ENCODE data around the gene DEAF1. TPM values are rescaled to one million over a fixed set of nuclear protein-coding genes. Genes with fewer than 3 reads are reported as not detected.

The DEAF1 gene
- total RNA-seq, 1 experiment from 2014 or later: 33.9 TPM

DNA sequence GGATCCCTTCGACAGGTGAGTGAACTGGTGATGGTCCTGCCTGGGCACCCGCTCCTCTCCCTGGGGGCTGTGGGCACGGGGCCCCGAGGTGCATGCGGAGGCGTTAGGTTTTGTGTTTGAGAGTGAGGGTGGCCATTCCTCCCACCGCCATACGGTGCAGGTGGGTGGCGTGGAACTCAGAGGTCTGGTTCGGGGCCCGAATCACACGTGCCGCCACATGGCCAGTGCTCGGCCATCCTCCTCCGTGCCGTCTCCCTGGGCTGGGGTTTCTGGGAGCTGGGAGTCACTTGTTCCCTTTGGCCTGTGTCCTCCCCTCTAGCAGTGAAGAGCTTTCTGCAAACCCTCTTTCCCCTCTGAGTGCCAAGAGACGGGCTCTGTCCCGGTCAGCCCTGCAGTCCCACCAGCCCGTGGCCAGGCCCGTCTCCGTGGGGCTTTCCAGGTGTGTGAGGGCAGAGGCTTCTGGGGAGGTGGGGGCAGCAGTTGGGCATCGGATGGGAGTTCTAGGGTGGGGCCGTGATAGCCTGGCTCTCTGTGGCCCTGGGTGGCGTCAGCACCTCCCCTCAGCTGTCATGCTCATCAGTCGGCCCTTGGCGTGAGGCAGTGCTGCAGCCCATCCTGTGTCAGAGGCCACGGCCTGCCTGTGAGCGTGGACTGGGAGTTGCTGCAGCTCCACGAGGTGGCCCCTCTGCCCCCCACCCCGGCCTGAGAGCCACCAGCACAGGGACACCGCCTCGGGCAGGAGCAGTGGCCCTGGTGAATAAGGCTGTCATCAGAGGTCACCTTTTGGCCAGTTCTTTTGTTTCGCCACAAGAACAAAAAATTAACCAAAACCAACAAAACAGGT lies 89.5 kb downstream of the DEAF1 start:
- CTCF ChIA-PET: no interaction called here
- no TSS peak for BruUV-seq (replicated peaks)
- Histone ChIP-seq H3K27ac (ENCODE audit: low read depth, low read length) (no peak overlapping the region; the same call in 1 of the 2 replicates), H4K20me1 (ENCODE audit: insufficient read depth) (no peaks in the 10 kb centered on the region), H3K9ac (ENCODE audit: low read length) (no peak overlapping the region), H3K4me3 (replicated peaks in 1 of 2; ENCODE audit: low read depth in 1 of 2, low read length in 2 of 2) (no peak overlapping the region), H3K4me1 (ENCODE audit: control insufficient read depth in 1 of 2, insufficient read depth in 2 of 2, low read length in 2 of 2) (no peaks in the 10 kb centered on the region), H3K79me2 (ENCODE audit: insufficient read depth, low read length) (peaks cover 31% of the 10 kb centered on the region; the same call in 1 of the 2 replicates), H3K4me2 (ENCODE audit: low read length) (no peak overlapping the region), H3K27me3 (ENCODE audit: insufficient read depth, low read length) (no peaks in the 10 kb centered on the region), H3K9me3 (ENCODE audit: control insufficient read depth in 1 of 2, insufficient read depth in 1 of 2, low read depth in 1 of 2, low read length in 2 of 2) (no peaks in the 10 kb centered on the region), H3K9me2 (ENCODE audit: insufficient read depth) (no peaks in the 10 kb centered on the region), H2AFZ (ENCODE audit: low read depth, low read length, poor library complexity, severe bottlenecking) (no peak overlapping the region), H3K36me3 (ENCODE audit: control insufficient read depth in 1 of 2, insufficient read depth in 2 of 2, low read length in 2 of 2) (peaks cover 49 to 51% of the 10 kb centered on the region in 2 experiments; a peak in 3 of 4 replicates)
- no peak for TF ChIP-seq RAD21 (IDR thresholded peaks at IDR 0.05; ENCODE audit: low read depth)
- no peak for TF ChIP-seq TCF7L2 (IDR thresholded peaks at IDR 0.05; ENCODE audit: borderline replicate concordance, extremely low read depth, insufficient read depth, insufficient read length)
- TF ChIP-seq, protein P1, sequence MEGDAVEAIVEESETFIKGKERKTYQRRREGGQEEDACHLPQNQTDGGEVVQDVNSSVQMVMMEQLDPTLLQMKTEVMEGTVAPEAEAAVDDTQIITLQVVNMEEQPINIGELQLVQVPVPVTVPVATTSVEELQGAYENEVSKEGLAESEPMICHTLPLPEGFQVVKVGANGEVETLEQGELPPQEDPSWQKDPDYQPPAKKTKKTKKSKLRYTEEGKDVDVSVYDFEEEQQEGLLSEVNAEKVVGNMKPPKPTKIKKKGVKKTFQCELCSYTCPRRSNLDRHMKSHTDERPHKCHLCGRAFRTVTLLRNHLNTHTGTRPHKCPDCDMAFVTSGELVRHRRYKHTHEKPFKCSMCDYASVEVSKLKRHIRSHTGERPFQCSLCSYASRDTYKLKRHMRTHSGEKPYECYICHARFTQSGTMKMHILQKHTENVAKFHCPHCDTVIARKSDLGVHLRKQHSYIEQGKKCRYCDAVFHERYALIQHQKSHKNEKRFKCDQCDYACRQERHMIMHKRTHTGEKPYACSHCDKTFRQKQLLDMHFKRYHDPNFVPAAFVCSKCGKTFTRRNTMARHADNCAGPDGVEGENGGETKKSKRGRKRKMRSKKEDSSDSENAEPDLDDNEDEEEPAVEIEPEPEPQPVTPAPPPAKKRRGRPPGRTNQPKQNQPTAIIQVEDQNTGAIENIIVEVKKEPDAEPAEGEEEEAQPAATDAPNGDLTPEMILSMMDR (IDR thresholded peaks at IDR 0.05 in 2 of 3, conservative IDR thresholded peaks at IDR 0.05 in 1 of 3; ENCODE audit: borderline replicate concordance in 1 of 3, insufficient read depth in 1 of 3, low read depth in 2 of 3, low read length in 2 of 3): no peak
- TF ChIP-seq, protein P2, sequence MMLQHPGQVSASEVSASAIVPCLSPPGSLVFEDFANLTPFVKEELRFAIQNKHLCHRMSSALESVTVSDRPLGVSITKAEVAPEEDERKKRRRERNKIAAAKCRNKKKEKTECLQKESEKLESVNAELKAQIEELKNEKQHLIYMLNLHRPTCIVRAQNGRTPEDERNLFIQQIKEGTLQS (IDR thresholded peaks at IDR 0.05): no peak
- no peak for TF ChIP-seq YY1 (IDR thresholded peaks at IDR 0.05; ENCODE audit: extremely low read depth, insufficient replicate concordance, low read depth, low read length)
- no peak for TF ChIP-seq CEBPB (IDR thresholded peaks at IDR 0.05; ENCODE audit: low read depth)
- TF ChIP-seq EZH2 (IDR thresholded peaks at IDR 0.05): no peak
- TF ChIP-seq JUND (IDR thresholded peaks at IDR 0.05): no peak
- TF ChIP-seq, protein P3, sequence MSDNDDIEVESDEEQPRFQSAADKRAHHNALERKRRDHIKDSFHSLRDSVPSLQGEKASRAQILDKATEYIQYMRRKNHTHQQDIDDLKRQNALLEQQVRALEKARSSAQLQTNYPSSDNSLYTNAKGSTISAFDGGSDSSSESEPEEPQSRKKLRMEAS (IDR thresholded peaks at IDR 0.05): no peak
- intact Hi-C loops (cut with micrococcal nuclease): no loop called here
- no peak for DNase-seq (ENCODE audit: low read depth, low spot score)
- RAD21 ChIA-PET (ENCODE audit: low non-redundant PET in 1 of 2, low total read pairs in 2 of 2, uncharacterized antibody in 2 of 2, unreplicated experiment in 2 of 2): no interaction called here
- POLR2A ChIA-PET: no interaction called here
- no peak for ATAC-seq

Measured in HCT116 (cell line).